NCI-H146 treated with DMSO at 0.1 percent for 48 hours (cell line): ENCODE data around the gene AOC1.

ENCODE experiments used
- DNase-seq: peaks from one replicate; lab custom pipeline; 2025; ENCODE audit not compliant: unreplicated experiment; lab: John Stamatoyannopoulos, UW

AOC1 gene

GRCh38 chr7:150856303-150857275 is 4.3 kb downstream of the AOC1 start:
- no peak for DNase-seq

GRCh38 chr7:150857276-150858055 is 5.1 kb downstream of the AOC1 start:
- no peak for DNase-seq

GRCh38 chr7:150858236-150859197 is 6.2 kb downstream of the AOC1 start:
- DNase-seq = peak; percentile 60

- no peak for DNase-seq
Observed at GRCh38 chr7:150860291-150860977, 8.1 kb downstream of the AOC1 start.

GRCh38 chr7:150860978-150861295 is 8.6 kb downstream of the AOC1 start:
- no peak for DNase-seq

- DNase-seq = no peak
Observed at GRCh38 chr7:150862356-150862755, 10.0 kb downstream of the AOC1 start.

- DNase-seq = no peak
Observed at GRCh38 chr7:150863946-150864345, 11.6 kb downstream of the AOC1 start.

GRCh38 chr7:150866932-150867564 is 14.7 kb downstream of the AOC1 start:
- no peak for DNase-seq

- no peak for DNase-seq
Observed at GRCh38 chr7:150867605-150868004, 15.3 kb downstream of the AOC1 start.

GRCh38 chr7:150869467-150869866 is 17.1 kb downstream of the AOC1 start:
- DNase-seq = no peak

- no peak for DNase-seq
Observed at GRCh38 chr7:150871601-150872000, 19.3 kb downstream of the AOC1 start.

- DNase-seq = no peak
Observed at GRCh38 chr7:150874401-150875198, 22.3 kb downstream of the AOC1 start.

- no peak for DNase-seq
Observed at GRCh38 chr7:150875791-150876190, 23.5 kb downstream of the AOC1 start.

- peak; percentile 88 for DNase-seq
Observed at GRCh38 chr7:150876817-150877526, 24.7 kb downstream of the AOC1 start.

GRCh38 chr7:150877536-150877935 is 25.2 kb downstream of the AOC1 start:
- DNase-seq = peak; percentile 68

- DNase-seq = no peak
Observed at GRCh38 chr7:150879345-150879744, 27.0 kb downstream of the AOC1 start.

- no peak for DNase-seq
Observed at GRCh38 chr7:150881189-150881588, 28.9 kb downstream of the AOC1 start.

GRCh38 chr7:150890853-150891584 is 38.7 kb downstream of the AOC1 start:
- DNase-seq = no peak
